GM19468 (cell line): ENCODE results near the gene ARMCX6.
"Not testable (repeated sequence)": the region's sequence is repeated elsewhere in the genome, so short reads cannot be mapped to it uniquely, and the experiment has no call there.

Experiments used
- ATAC-seq: cut with Tn5 transposase; IDR thresholded peaks from one replicate; pipeline ENCODE4 v1.9.1; 2021; ENCODE audit warnings: mild to moderate bottlenecking, moderate library complexity, moderate number of reproducible peaks; ENCODE audit not compliant: unreplicated experiment; ENCODE audit errors: extremely low read depth

Gene ARMCX6

GRCh38 chrX:101617211-101618191 lies at the start of gene ARMCX6:
Gene ARMCX6, minus strand, starts transcription at chrX:101618000. Its CDS starts 1,380 bp downstream, at chrX:101616620.
- ATAC-seq, result peak; percentile 78

GRCh38 chrX:101659601-101660063 lies 41.8 kb upstream of the ARMCX6 start, which contains the start of gene ARMCX2:
Gene ARMCX2, minus strand, starts transcription at chrX:101659850. Its CDS starts 2,262 bp downstream, at chrX:101657588.
- no peak for ATAC-seq

GRCh38 chrX:101658661-101659491 lies 41.1 kb upstream of the ARMCX6 start:
- ATAC-seq, result no peak

GRCh38 chrX:101657495-101657894 lies 39.7 kb upstream of the ARMCX6 start:
- ATAC-seq, result no peak

- no peak for ATAC-seq
These were observed 39.0 kb upstream of the ARMCX6 start for GRCh38 chrX:101656817-101657216.

GRCh38 chrX:101655534-101655933 lies 37.7 kb upstream of the ARMCX6 start:
- ATAC-seq, result no peak

- not testable (repeated sequence) for ATAC-seq
These were observed 29.9 kb upstream of the ARMCX6 start for GRCh38 chrX:101647716-101648115.

GRCh38 chrX:101642093-101642492 lies 24.3 kb upstream of the ARMCX6 start:
- ATAC-seq, result no peak

- ATAC-seq, result no peak
These were observed 21.8 kb upstream of the ARMCX6 start for GRCh38 chrX:101639583-101639982.

- no peak for ATAC-seq
These were observed 1.6 kb upstream of the ARMCX6 start for GRCh38 chrX:101619364-101619763.

GRCh38 chrX:101605728-101606127 lies 12.1 kb downstream of the ARMCX6 start:
- ATAC-seq, result no peak

- ATAC-seq, result no peak
These were observed 12.7 kb downstream of the ARMCX6 start for GRCh38 chrX:101605146-101605545.

GRCh38 chrX:101602077-101602476 lies 15.7 kb downstream of the ARMCX6 start:
- ATAC-seq, result no peak

- ATAC-seq, result not testable (repeated sequence)
These were observed 18.2 kb downstream of the ARMCX6 start for GRCh38 chrX:101599592-101599991.

GRCh38 chrX:101595739-101596419 lies 21.9 kb downstream of the ARMCX6 start:
- peak; percentile 92 for ATAC-seq
